ENCODE data around the gene UBL4A.

- TF ChIP-seq CTCF (conservative IDR thresholded peaks at IDR 0.05; ENCODE audit: low read depth, low read length) = no peak
- TF ChIP-seq EZH2 (IDR thresholded peaks at IDR 0.05; ENCODE audit: borderline replicate concordance, low read depth, low read length, poor library complexity, severe bottlenecking) = no peak
These were observed 18.9 kb downstream of the UBL4A start for GRCh38 chrX:154467556-154467955.

Data from A673 (cell line).